GM21619 (cell line): ENCODE results near the gene LGALS9B.
A peak's percentile ranks its signal among the peaks of the same experiment; 100 is the strongest.
"Not testable (repeated sequence)": the region's sequence is repeated elsewhere in the genome, so short reads cannot be mapped to it uniquely, and the experiment has no call there.

Experiments used
- ATAC-seq: cut with Tn5 transposase; IDR thresholded peaks from one replicate; pipeline ENCODE4 v1.9.1; 2021; ENCODE audit not compliant: unreplicated experiment

Gene LGALS9B

GRCh38 chr17:20467447-20467846 is at the start of gene LGALS9B:
LGALS9B (minus strand) TSS chr17:20467539; CDS start chr17:20467470, 69 bp downstream.
- ATAC-seq, result peak; percentile 74

GRCh38 chr17:20516986-20517385 is 49.6 kb upstream of the LGALS9B start:
- ATAC-seq, result not testable (repeated sequence)

GRCh38 chr17:20515099-20515498 is 47.8 kb upstream of the LGALS9B start:
- ATAC-seq, result not testable (repeated sequence)

GRCh38 chr17:20513539-20513938 is 46.2 kb upstream of the LGALS9B start:
- not testable (repeated sequence) for ATAC-seq

GRCh38 chr17:20512378-20512777 is 45.0 kb upstream of the LGALS9B start:
- ATAC-seq, result not testable (repeated sequence)

GRCh38 chr17:20511778-20512177 is 44.4 kb upstream of the LGALS9B start:
- ATAC-seq, result not testable (repeated sequence)

GRCh38 chr17:20505333-20505732 is 38.0 kb upstream of the LGALS9B start:
- ATAC-seq, result not testable (repeated sequence)

- ATAC-seq, result not testable (repeated sequence)
Measured at GRCh38 chr17:20504388-20505066, 37.2 kb upstream of the LGALS9B start.

- ATAC-seq, result not testable (repeated sequence)
Measured at GRCh38 chr17:20501896-20502295, 34.6 kb upstream of the LGALS9B start.

GRCh38 chr17:20500346-20500745 is 33.0 kb upstream of the LGALS9B start:
- ATAC-seq, result not testable (repeated sequence)

GRCh38 chr17:20495420-20495819 is 28.1 kb upstream of the LGALS9B start:
- not testable (repeated sequence) for ATAC-seq

GRCh38 chr17:20494735-20495134 is 27.4 kb upstream of the LGALS9B start:
- ATAC-seq, result not testable (repeated sequence)

- ATAC-seq, result not testable (repeated sequence)
Measured at GRCh38 chr17:20494147-20494546, 26.8 kb upstream of the LGALS9B start.

- not testable (repeated sequence) for ATAC-seq
Measured at GRCh38 chr17:20492971-20493370, 25.6 kb upstream of the LGALS9B start.

GRCh38 chr17:20492099-20492498 is 24.8 kb upstream of the LGALS9B start:
- not testable (repeated sequence) for ATAC-seq

GRCh38 chr17:20484930-20485329 is 17.6 kb upstream of the LGALS9B start:
- not testable (repeated sequence) for ATAC-seq

- ATAC-seq, result not testable (repeated sequence)
Measured at GRCh38 chr17:20479889-20480591, 12.7 kb upstream of the LGALS9B start.

GRCh38 chr17:20477398-20478071 is 10.2 kb upstream of the LGALS9B start:
- ATAC-seq, result not testable (repeated sequence)

GRCh38 chr17:20475137-20475831 is 7.9 kb upstream of the LGALS9B start:
- ATAC-seq, result not testable (repeated sequence)

- not testable (repeated sequence) for ATAC-seq
Measured at GRCh38 chr17:20474081-20474480, 6.7 kb upstream of the LGALS9B start.

GRCh38 chr17:20469946-20470345 is 2.6 kb upstream of the LGALS9B start:
- ATAC-seq, result not testable (repeated sequence)
